ENCODE measurements around the gene RGS9BP. TPM values are rescaled to one million over a fixed set of nuclear protein-coding genes. Genes with fewer than 3 reads are reported as not detected.

The RGS9BP gene
- total RNA-seq, 1 experiment from 2014 or later = 0.13 TPM

- Histone ChIP-seq H2BK20ac (ENCODE audit: low read depth, low read length, poor library complexity, severe bottlenecking) (no peak overlapping the region), H2BK12ac (ENCODE audit: insufficient read length, low read depth, low read length) (no peak overlapping the region), H3K9ac (ENCODE audit: extremely low read depth, insufficient read length, low read length) (no peak overlapping the region), H2AFZ (ENCODE audit: low read length) (no peak overlapping the region), H2BK15ac (ENCODE audit: low read depth, low read length) (no peak overlapping the region), H3K79me1 (ENCODE audit: insufficient read depth, low read depth, low read length, poor library complexity, severe bottlenecking) (peaks cover 10% of the 10 kb centered on the region), H3K4me1 (ENCODE audit: insufficient read depth, low read length) (no peaks in the 10 kb centered on the region), H4K8ac (replicated peaks; ENCODE audit: insufficient read length, low read depth, low read length) (no peak overlapping the region), H4K20me1 (ENCODE audit: control insufficient read depth, insufficient read depth, insufficient read length) (no peaks in the 10 kb centered on the region), H3T11ph (ENCODE audit: low read length) (no peak overlapping the region), H4K91ac (ENCODE audit: insufficient read length, low read depth, low read length) (no peak overlapping the region), H2AK5ac (ENCODE audit: insufficient read length, low read length) (no peak overlapping the region), H3K23ac (ENCODE audit: insufficient read length, low read depth, low read length) (no peak overlapping the region), H3K56ac (ENCODE audit: insufficient read length, low read depth, low read length) (no peak overlapping the region), H2BK5ac (ENCODE audit: insufficient read length, low read length) (no peak overlapping the region), H3K9me3 (ENCODE audit: control insufficient read depth, low read depth, low read length) (no peaks in the 10 kb centered on the region), H3K18ac (ENCODE audit: insufficient read length, low read depth, low read length) (no peak overlapping the region), H4K5ac (ENCODE audit: insufficient read length, low read depth, low read length) (no peak overlapping the region), H3K14ac (ENCODE audit: insufficient read depth, low read length) (no peak overlapping the region), H2BK120ac (ENCODE audit: low read depth, low read length, poor library complexity, severe bottlenecking) (no peak overlapping the region), H3K4me2 (ENCODE audit: insufficient read depth, insufficient read length, low read length) (peak overlapping the region; percentile 35), H3K79me2 (ENCODE audit: insufficient read depth, low read length) (peaks cover 15% of the 10 kb centered on the region; the same call in 1 of the 2 replicates), H3K23me2 (ENCODE audit: insufficient read length, low read depth, low read length, poor library complexity, severe bottlenecking) (peaks cover 9% of the 10 kb centered on the region), H3K27me3 (ENCODE audit: insufficient read depth, low read length) (peaks cover 18% of the 10 kb centered on the region; the same call in 1 of the 2 replicates), H3K27ac (ENCODE audit: insufficient read length, low read depth, low read length) (no peak overlapping the region), H3K4ac (ENCODE audit: low read depth, low read length) (no peak overlapping the region)
- peaks cover 0 to 1% of the 10 kb centered on the region in 2 experiments; a peak in 3 of 5 replicates for H3K9me3 Mint-ChIP-seq
- DNase-seq = peak; percentile 50
- no peak overlapping the region for H3K27ac Mint-ChIP-seq
- H3K27me3 Mint-ChIP-seq (ENCODE audit: low read depth) = peaks cover 49% of the 10 kb centered on the region
- H3K4me1 Mint-ChIP-seq = peaks cover 19 to 25% of the 10 kb centered on the region in 2 experiments
- no CpG with 5 or more reads among the region's 93 CpGs for WGBS (ENCODE audit: extremely low coverage, insufficient read length, low lambda C conversion rate)
- peaks cover 0 to 2% (median 0%) of the 10 kb centered on the region in 3 experiments; a peak in 2 of 7 replicates for H3K36me3 Mint-ChIP-seq (ENCODE audit: insufficient read depth in 1 of 3, low read depth in 3 of 3)
- peak; percentile 18; the same call in 1 of the 3 replicates for TF ChIP-seq CTCF (conservative IDR thresholded peaks at IDR 0.05)
- peak overlapping the region; percentile 7 to 81; a peak in 3 of 5 replicates for H3K4me3 Mint-ChIP-seq
These were observed 692 bp downstream of the RGS9BP start for GRCh38 chr19:32676186-32676894.

All from H9 (cell line).